Keratinocyte (primary cell): ENCODE data around the gene G3BP2. TPM values are rescaled to one million over a fixed set of nuclear protein-coding genes. Genes with fewer than 3 reads are reported as not detected.

Experiments used
- DNase-seq: peaks from one replicate; pipeline ENCODE4 v3.0.0-alpha.2; 2011; ENCODE audit warnings: low read depth, missing footprints, low spot score
- FAIRE-seq: peaks from 2 replicates; lab custom pipeline; 2011; peaks lifted over from hg19 to GRCh38; lab: Jason Lieb, UNC
- H2AFZ ChIP-seq: 2 replicates; pipeline ENCODE4 v1.6.0; 2012; ENCODE audit warnings: low read length, control low read depth, inconsistent platforms; ENCODE audit not compliant: control insufficient read depth
- H3K27ac ChIP-seq: 2 replicates; pipeline ENCODE4 v1.5.1; 2011; ENCODE audit warnings: low read length; ENCODE audit not compliant: control insufficient read depth, insufficient read depth
- H3K27me3 ChIP-seq: 3 replicates; pipeline ENCODE4 v1.6.0; 2011; ENCODE audit warnings: low read length; ENCODE audit not compliant: control insufficient read depth, insufficient read depth; ENCODE audit errors: extremely low read depth
- H3K36me3 ChIP-seq, 2 experiments: 2 replicates in 1 of 2; 3 replicates in 1 of 2; pipeline ENCODE4 v1.5.1; 2011; ENCODE audit warnings: low read length in 2 of 2, mild to moderate bottlenecking in 1 of 2; ENCODE audit not compliant: control insufficient read depth in 2 of 2, insufficient read depth in 2 of 2; ENCODE audit errors: extremely low read depth in 1 of 2
- H3K4me1 ChIP-seq: 3 replicates; pipeline ENCODE4 v1.5.1; 2011; ENCODE audit warnings: low read length; ENCODE audit not compliant: control insufficient read depth, insufficient read depth; ENCODE audit errors: extremely low read depth
- H3K4me2 ChIP-seq: 3 replicates; pipeline ENCODE4 v1.6.0; 2011; ENCODE audit warnings: low read depth, low read length; ENCODE audit not compliant: control insufficient read depth, insufficient read depth; ENCODE audit errors: extremely low read depth
- H3K4me3 ChIP-seq, 3 experiments: fragments of 200-600 bp in 1 of 3; sonication (generic) in 1 of 3; 2 replicates in 2 of 3; 3 replicates in 1 of 3; pipeline ENCODE4 v1.5.1; 2011 to 2016; ENCODE audit warnings: low read length in 3 of 3, mild to moderate bottlenecking in 3 of 3, control low read depth in 2 of 3, inconsistent platforms in 1 of 3, low read depth in 1 of 3, mixed read lengths in 1 of 3, mixed run types in 1 of 3, moderate library complexity in 1 of 3; ENCODE audit not compliant: control insufficient read depth in 2 of 3, insufficient read depth in 2 of 3; ENCODE audit errors: extremely low read depth in 1 of 3
- H3K79me2 ChIP-seq: 2 replicates; pipeline ENCODE4 v1.6.0; 2012; ENCODE audit warnings: low read length; ENCODE audit not compliant: control insufficient read depth, insufficient read depth
- H3K9ac ChIP-seq: 3 replicates; pipeline ENCODE4 v1.6.0; 2011; ENCODE audit warnings: low read length; ENCODE audit not compliant: control insufficient read depth, insufficient read depth; ENCODE audit errors: extremely low read depth
- H3K9me1 ChIP-seq: 3 replicates; pipeline ENCODE4 v1.6.0; 2011; ENCODE audit warnings: low read length; ENCODE audit not compliant: control insufficient read depth, insufficient read depth; ENCODE audit errors: extremely low read depth
- H3K9me3 ChIP-seq: 2 replicates; pipeline ENCODE4 v1.5.1; 2012; ENCODE audit warnings: low read depth, low read length; ENCODE audit not compliant: control insufficient read depth
- H4K20me1 ChIP-seq: 3 replicates; pipeline ENCODE4 v1.6.0; 2011; ENCODE audit warnings: low read length; ENCODE audit not compliant: control insufficient read depth, insufficient read depth; ENCODE audit errors: extremely low read depth
- CTCF ChIP-seq, 3 experiments: IDR thresholded peaks in 1 of 3; conservative IDR thresholded peaks in 1 of 3; optimal IDR thresholded peaks in 1 of 3; 2 replicates in 2 of 3; 3 replicates in 1 of 3; pipeline versions ENCODE3 to v1.5.1; 2011; ENCODE audit warnings: low read length in 3 of 3, mild to moderate bottlenecking in 3 of 3, moderate library complexity in 2 of 3, control low read depth in 1 of 3, inconsistent platforms in 1 of 3; ENCODE audit not compliant: insufficient read depth in 2 of 3; ENCODE audit errors: extremely low read depth in 1 of 3
- EZH2 ChIP-seq: IDR thresholded peaks from one replicate; pipeline ENCODE4 v1.6.1; 2012; ENCODE audit warnings: inconsistent platforms, mild to moderate bottlenecking, low read length, moderate library complexity
- dilution Hi-C: fragments of 300-500 bp; cut with MboI; formaldehyde crosslinking; loops from one replicate; pipeline ENCODE4 v1.7.0; 2020; ENCODE audit warnings: low sequenced_read_pairs; ENCODE audit not compliant: extremely low pct_ligation_motif_present
- polyA plus RNA-seq, 5 experiments: library from polyadenylated mRNA; depleted of rRNA in 3 of 5; stranded (reverse) in 3 of 5; stranded (forward) in 1 of 5; unstranded in 1 of 5; fragments of >200 nt; gene quantifications; 1 replicate in 1 of 5; 2 replicates in 3 of 5; 3 replicates in 1 of 5; pipeline versions ENCODE4 v1.2.1 to v1.2.3, GENCODE V29; 2011 to 2012; ENCODE audit warnings: missing spikeins in 2 of 5, low read depth in 1 of 5, low replicate concordance in 1 of 5

G3BP2 gene
- polyA plus RNA-seq, 1 donor (not counting 4 experiments of a cell fraction or from before 2014, with no cell fraction given) = 137 TPM

GRCh38 chr4:75643651-75644050, 29.6 kb downstream of the G3BP2 start:
- TF ChIP-seq EZH2 = no peak
- no peak for TF ChIP-seq CTCF (optimal IDR thresholded peaks at IDR 0.05 in 1 of 3, IDR thresholded peaks at IDR 0.05 in 1 of 3, conservative IDR thresholded peaks at IDR 0.05 in 1 of 3; ENCODE audit: extremely low read depth in 1 of 3, insufficient read depth in 2 of 3, low read length in 3 of 3)
- DNase-seq = no peak
- no peaks in the 10 kb centered on the region for H3K9me1 ChIP-seq
- H3K4me1 ChIP-seq = no peaks in the 10 kb centered on the region
- H3K4me3 ChIP-seq = no peak overlapping the region
- H4K20me1 ChIP-seq = no peaks in the 10 kb centered on the region
- no peak for FAIRE-seq
- no peak overlapping the region for H3K9ac ChIP-seq
- dilution Hi-C loops = no loop called here
- no peaks in the 10 kb centered on the region for H3K27me3 ChIP-seq
- no peaks in the 10 kb centered on the region for H3K9me3 ChIP-seq
- no peak overlapping the region for H2AFZ ChIP-seq
- peaks cover 11 to 29% of the 10 kb centered on the region in 2 experiments for H3K36me3 ChIP-seq
- no peak overlapping the region for H3K4me2 ChIP-seq
- no peak overlapping the region for H3K27ac ChIP-seq
- no peaks in the 10 kb centered on the region for H3K79me2 ChIP-seq

- DNase-seq = no peak
- TF ChIP-seq CTCF (optimal IDR thresholded peaks at IDR 0.05 in 1 of 3, IDR thresholded peaks at IDR 0.05 in 1 of 3, conservative IDR thresholded peaks at IDR 0.05 in 1 of 3; ENCODE audit: extremely low read depth in 1 of 3, insufficient read depth in 2 of 3, low read length in 3 of 3) (no peak), EZH2 (no peak)
- H3K4me2 ChIP-seq = no peak overlapping the region
- H3K79me2 ChIP-seq = no peaks in the 10 kb centered on the region
- H3K27me3 ChIP-seq = no peaks in the 10 kb centered on the region
- H3K4me3 ChIP-seq = no peak overlapping the region
- dilution Hi-C loops = no loop called here
- no peak overlapping the region for H3K27ac ChIP-seq
- peaks cover 2 to 6% of the 10 kb centered on the region in 2 experiments for H3K36me3 ChIP-seq
- FAIRE-seq = no peak
- H3K9me1 ChIP-seq = no peaks in the 10 kb centered on the region
- H3K4me1 ChIP-seq = no peaks in the 10 kb centered on the region
- H2AFZ ChIP-seq = no peak overlapping the region
- no peak overlapping the region for H3K9ac ChIP-seq
- no peaks in the 10 kb centered on the region for H3K9me3 ChIP-seq
- no peaks in the 10 kb centered on the region for H4K20me1 ChIP-seq
Observed at GRCh38 chr4:75639124-75639695, 34.0 kb downstream of the G3BP2 start.
